T-helper 9 cell (primary cell): ENCODE data around the gene RNASET2.
"Not testable (repeated sequence)": the region's sequence is repeated elsewhere in the genome, so short reads cannot be mapped to it uniquely, and the experiment has no call there.

Experiments used
- DNase-seq: peaks from one replicate; pipeline ENCODE4 v3.0.0-alpha.2; 2020

Gene RNASET2

DNA sequence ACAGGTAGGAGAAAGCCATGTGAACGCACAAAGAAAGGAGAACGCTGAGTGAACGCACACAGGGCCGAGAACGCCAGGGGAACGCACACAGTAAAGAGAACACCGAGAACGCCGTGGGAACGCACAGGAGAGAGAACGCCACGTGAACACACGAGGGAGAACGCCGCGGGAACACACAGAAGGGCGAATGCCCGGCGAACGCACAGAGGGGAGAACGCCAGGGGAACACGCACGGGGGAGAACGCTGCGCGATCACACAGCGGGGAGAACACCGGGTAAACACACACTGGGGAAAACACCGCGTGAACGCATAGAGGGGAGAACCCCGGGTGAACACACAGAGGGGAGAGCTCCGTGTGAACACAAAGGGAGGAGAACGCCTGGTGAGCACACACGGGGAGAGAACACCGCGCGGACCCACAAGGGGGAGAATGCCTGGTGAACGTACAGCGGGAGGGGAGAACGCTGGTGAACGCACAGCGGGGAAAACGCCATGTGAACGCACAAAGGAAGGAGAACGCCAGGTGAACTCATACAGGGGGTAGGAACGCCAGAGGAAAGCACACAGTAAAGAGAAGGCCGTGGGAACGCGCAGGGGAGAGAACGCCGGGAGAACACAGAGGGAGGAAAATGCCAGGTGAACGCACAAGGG is 55.3 kb downstream of the RNASET2 start:
- no peak for DNase-seq

DNA sequence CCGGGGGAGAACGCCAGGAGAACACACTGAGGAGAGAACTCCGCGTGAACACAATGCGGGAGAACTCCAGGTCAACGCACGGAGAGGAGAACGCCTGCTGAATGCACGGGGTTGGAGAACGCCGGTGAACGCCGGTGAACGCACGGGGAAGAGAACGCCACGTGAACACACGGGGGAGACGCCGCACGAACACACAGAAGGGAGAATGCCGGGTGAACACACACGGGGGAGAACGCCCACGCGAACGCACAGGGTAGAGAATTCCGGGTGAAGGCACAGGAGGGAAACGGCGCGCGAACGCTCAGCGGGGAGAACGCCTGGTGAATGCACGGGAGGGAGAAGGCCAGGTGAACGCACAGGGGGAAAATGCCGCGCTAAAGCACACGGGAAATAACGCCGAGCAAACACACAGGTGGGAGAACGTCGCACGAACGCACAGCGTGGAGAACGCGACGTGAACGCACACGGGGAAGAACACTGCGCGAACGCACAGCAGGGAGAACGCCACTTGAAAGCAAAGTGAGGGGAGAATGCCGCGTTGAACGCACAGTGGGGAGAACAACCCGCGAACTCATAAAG is 56.1 kb downstream of the RNASET2 start:
- no peak for DNase-seq

DNA sequence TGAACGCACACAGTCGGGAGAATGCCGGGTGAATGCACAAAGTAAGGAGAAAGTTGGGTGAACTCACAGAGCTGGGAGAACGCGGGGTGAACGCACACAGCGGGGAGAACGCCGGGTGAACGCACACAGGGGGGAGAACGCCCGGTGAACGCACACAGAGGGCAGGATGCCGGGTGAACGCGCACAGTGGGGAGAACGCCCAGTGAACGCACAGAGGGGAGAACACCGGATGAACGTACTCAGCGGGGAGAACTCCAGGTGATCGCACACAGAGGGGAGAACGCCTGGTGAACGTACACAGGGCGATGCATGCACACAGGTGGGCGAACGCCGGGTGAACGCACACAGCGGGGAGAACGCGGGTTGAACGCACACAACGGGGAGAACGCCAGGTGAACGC is 57.4 kb downstream of the RNASET2 start:
- no peak for DNase-seq

DNA sequence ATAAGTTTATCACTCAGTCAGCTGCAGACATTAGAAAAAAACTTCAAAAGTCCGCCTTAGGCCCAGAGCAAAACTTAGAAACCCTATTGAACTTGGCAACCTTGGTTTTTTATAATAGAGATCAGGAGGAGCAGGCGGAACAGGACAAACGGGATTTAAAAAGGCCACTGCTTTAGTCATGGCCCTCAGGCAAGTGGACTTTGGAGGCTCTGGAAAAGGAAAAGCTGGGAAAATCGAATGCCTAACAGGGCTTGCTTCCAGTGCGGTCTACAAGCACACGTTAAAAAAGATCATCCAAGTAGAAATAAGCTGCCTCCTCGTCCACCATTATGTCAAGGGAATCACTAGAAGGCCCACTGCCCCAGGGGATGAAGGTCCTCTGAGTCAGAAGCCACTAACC is 61.7 kb downstream of the RNASET2 start:
- DNase-seq: not testable (repeated sequence)

DNA sequence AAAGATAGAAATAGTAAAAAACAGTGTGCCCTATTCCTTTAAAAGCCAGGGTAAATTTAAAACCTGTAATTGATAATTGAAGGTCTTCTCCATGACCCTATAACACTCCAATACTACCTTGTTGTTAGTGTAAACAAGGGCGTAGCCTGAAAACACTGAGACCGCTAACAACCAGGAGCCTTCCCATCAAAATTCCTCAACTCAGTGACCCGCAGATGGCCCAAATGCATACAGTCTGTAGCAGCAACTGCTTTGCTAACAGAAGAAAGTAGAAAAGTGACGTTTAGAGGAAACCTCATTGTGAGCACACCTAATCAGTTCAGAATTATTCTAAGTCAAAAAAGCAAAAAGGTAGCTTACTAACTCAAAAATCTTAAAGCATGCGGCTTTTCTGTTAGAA is 63.9 kb downstream of the RNASET2 start:
- DNase-seq: not testable (repeated sequence)

DNA sequence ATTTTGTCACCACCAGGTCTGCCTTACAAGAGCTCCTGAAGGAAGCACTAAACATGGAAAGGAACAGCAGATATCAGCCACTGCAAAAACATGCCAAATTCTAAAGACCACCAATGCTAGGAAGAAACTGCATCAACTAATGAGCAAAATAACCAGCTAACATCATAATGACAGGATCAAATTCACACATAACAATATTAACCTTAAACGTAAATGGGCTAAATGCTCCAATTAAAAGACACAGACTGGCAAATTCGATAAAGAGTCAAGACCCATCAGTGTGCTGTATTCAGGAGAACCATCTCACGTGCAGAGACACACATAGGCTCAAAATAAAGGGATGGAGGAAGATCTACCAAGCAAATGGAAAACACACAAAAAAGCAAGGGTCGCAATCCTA is 69.6 kb downstream of the RNASET2 start:
- DNase-seq: not testable (repeated sequence)

DNA sequence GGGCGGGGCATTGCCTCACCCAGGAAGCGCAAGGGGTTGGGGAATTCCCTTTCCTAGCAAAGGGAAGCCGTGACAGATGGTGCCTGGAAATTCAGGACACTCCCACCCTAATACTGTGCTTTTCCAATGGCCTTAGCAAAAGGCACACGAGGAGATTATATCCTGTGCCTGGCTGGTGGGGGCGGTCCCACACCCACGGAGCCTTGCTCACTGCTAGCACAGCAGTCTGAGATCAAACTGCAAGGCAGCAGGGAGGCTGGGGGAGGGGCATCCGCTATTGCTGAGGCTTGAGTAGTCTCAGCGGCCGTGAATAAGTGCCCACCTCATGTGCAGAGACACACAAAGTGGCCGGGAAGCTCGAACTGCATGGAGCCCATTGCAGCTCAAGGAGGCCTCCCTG is 71.4 kb downstream of the RNASET2 start:
- DNase-seq: not testable (repeated sequence)

DNA sequence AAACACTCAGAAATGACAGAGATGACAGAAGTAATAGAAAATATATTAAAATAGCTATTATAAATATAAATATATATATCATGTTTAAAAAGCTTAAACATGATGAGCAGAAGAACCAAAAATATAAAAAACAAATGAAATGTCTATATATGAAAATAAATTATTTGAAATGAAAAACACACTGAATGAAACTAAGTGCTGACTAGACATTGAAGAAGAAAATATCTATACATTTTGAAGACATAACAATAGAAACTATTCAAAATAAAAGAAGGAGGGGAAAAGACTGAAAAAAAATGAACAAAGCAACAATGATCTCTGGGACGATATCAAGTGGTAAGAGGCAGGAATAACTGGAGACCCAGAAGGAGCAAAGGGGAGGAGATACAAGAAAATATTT is 76.8 kb downstream of the RNASET2 start:
- no peak for DNase-seq
